Ovary (tissue), 9 donors: ENCODE results near the gene NACAD. TPM values are rescaled to one million over a fixed set of nuclear protein-coding genes. Genes with fewer than 3 reads are reported as not detected.

Experiments used
- DNase-seq, 5 donors: peaks; one replicate each; pipeline ENCODE4 v3.0.0-alpha.2; 2019 to 2020
- H3K27ac ChIP-seq, 2 donors: fragments of 200-600 bp; one replicate each; pipeline versions ENCODE4 v1.5.1 to v1.8.0; 2019 to 2022
- H3K27me3 ChIP-seq: fragments of 200-600 bp; one replicate; pipeline ENCODE4 v1.8.0; 2022
- H3K36me3 ChIP-seq: fragments of 200-600 bp; sonication (generic); one replicate; pipeline ENCODE4 v1.5.1; 2019
- H3K4me1 ChIP-seq: one replicate; pipeline ENCODE4 v1.8.1; 2013; ENCODE audit warnings: mild to moderate bottlenecking, moderate library complexity; ENCODE audit not compliant: insufficient read depth
- H3K4me3 ChIP-seq: fragments of 200-600 bp; sonication (generic); one replicate; pipeline ENCODE4 v1.5.1; 2017
- H3K9me3 ChIP-seq, 2 donors: fragments of 200-600 bp in 1 of 2; sonication (generic) in 1 of 2; one replicate each; pipeline versions ENCODE4 v1.5.1 to v1.8.1; 2013 to 2019; ENCODE audit warnings: mild to moderate bottlenecking in 1 of 2, moderate library complexity in 1 of 2
- CTCF ChIP-seq, 3 donors: fragments of 450-650 bp in 2 of 3; fragments of 200-600 bp in 1 of 3; IDR thresholded peaks; one replicate each; pipeline versions ENCODE4 v1.5.1 to v1.8.0; 2016 to 2022; ENCODE audit warnings: antibody characterized with exemption in 3 of 3, mild to moderate bottlenecking in 1 of 3
- EP300 ChIP-seq: sonication (generic); formaldehyde crosslinking; IDR thresholded peaks from one replicate; pipeline ENCODE4 v1.6.1; 2017; ENCODE audit warnings: antibody characterized with exemption
- POLR2A ChIP-seq: fragments of 450-650 bp; IDR thresholded peaks from one replicate; pipeline ENCODE4 v1.6.1; 2017; ENCODE audit warnings: antibody characterized with exemption, mild to moderate bottlenecking, moderate library complexity
- WGBS, 3 donors: extraction: QIAGEN DNeasy Blood & Tissue Kit in 1 of 3; methylation state at CpG; one replicate each; pipeline versions ENCODE4 v1.1.5 to v1.1.7; 2013 to 2017; 5-methylcytosine and 5-hydroxymethylcytosine counted together
- intact Hi-C, 4 donors: fragments of 100-400 bp; cut with DNase I; formaldehyde crosslinking; loops; one replicate each; pipeline versions ENCODE4 v1.11.0 to v1.15.1; 2022 to 2023
- polyA plus RNA-seq, 2 donors: library from polyadenylated mRNA; stranded (reverse); fragments of 200-250 nt in 1 of 2; fragments of 350-450 nt in 1 of 2; fragmentation: Illumina TruSeq in 1 of 2; extraction: RNeasy Lipid Tissue Mini Kit (QIAGEN cat#74804) in 1 of 2; gene quantifications; one replicate each; pipeline ENCODE4 v1.2.3, GENCODE V29; 2013 to 2014
- small RNA-seq: library from RNA; depleted of rRNA; stranded (forward); fragments of <200 nt; gene quantifications from one replicate; pipeline ENCODE3, GENCODE V24; 2016
- total RNA-seq, 7 donors: library from RNA; depleted of rRNA in 2 of 7; stranded (reverse); fragments of >200 nt in 2 of 7; fragmentation: NEBNext Ultra II Directional in 3 of 7; extraction: Animal tissue kit (Norgen Biotek cat#: 25700) in 3 of 7; gene quantifications; one replicate each; pipeline versions ENCODE4 v1.1.0 to v1.2.4, GENCODE V29; 2016 to 2023
- donor health status: DM: no; HTN: no; CAD: no; lungs with moderate emphysema.
- donor health status: DM: no; HTN: no; CAD: no.
- donor health status: Bipolar disorder and iron deficiency.
- donor health status: DM: yes; HTN: yes; CAD: no.
- donor health status: DM: no; HTN: no; CAD: no.
- donor health status: DM: yes; HTN: yes; CAD: no.

NACAD gene
- total and polyA plus RNA-seq, 9 donors, result 4.1 to 24.1 (median 11.0) TPM

GRCh38 chr7:45033931-45034290 is 54.9 kb downstream of the NACAD start:
- no peak for DNase-seq
- Histone ChIP-seq H3K27ac (no peak overlapping the region), H3K4me1 (no peaks in the 10 kb centered on the region), H3K4me3 (no peak overlapping the region), H3K9me3 (no peaks in the 10 kb centered on the region), H3K36me3 (no peaks in the 10 kb centered on the region), H3K27me3 (no peaks in the 10 kb centered on the region)
- TF ChIP-seq EP300 (no peak), CTCF (IDR thresholded peaks at IDR 0.05) (no peak)
- WGBS, 3 donors, result 79 to 89% (median 89%) methylated on average over 4 of the region's 4 CpGs
- intact Hi-C loops, result no loop called here

- intact Hi-C loops, result no loop called here
- TF ChIP-seq POLR2A, result no peak
- TF ChIP-seq CTCF (IDR thresholded peaks at IDR 0.05), result no peak
- TF ChIP-seq EP300, result no peak
- H3K27me3 ChIP-seq, result no peaks in the 10 kb centered on the region
- no peak for DNase-seq
- H3K27ac ChIP-seq, result no peak overlapping the region
- WGBS, 3 donors, result 68 to 82% (median 73%) methylated on average over 1 of the region's 1 CpG
- no peaks in the 10 kb centered on the region for H3K9me3 ChIP-seq
- no peak overlapping the region for H3K4me3 ChIP-seq
- no peaks in the 10 kb centered on the region for H3K36me3 ChIP-seq
- H3K4me1 ChIP-seq, result no peaks in the 10 kb centered on the region
These were observed 55.4 kb downstream of the NACAD start for GRCh38 chr7:45033261-45033930.

- no peak for DNase-seq
- WGBS, 3 donors, result 87 to 93% (median 88%) methylated on average over 4 of the region's 4 CpGs
- H3K4me3 ChIP-seq, result no peak overlapping the region
- H3K9me3 ChIP-seq, result no peaks in the 10 kb centered on the region
- H3K27me3 ChIP-seq, result no peaks in the 10 kb centered on the region
- intact Hi-C loops, result no loop called here
- no peaks in the 10 kb centered on the region for H3K4me1 ChIP-seq
- no peak overlapping the region for H3K27ac ChIP-seq
- no peaks in the 10 kb centered on the region for H3K36me3 ChIP-seq
- TF ChIP-seq CTCF (IDR thresholded peaks at IDR 0.05) (no peak), EP300 (no peak), POLR2A (no peak)
These were observed 56.3 kb downstream of the NACAD start for GRCh38 chr7:45032421-45032820.

- Histone ChIP-seq H3K9me3 (no peaks in the 10 kb centered on the region), H3K27ac (no peak overlapping the region), H3K4me1 (no peaks in the 10 kb centered on the region), H3K4me3 (no peak overlapping the region), H3K27me3 (no peaks in the 10 kb centered on the region), H3K36me3 (no peaks in the 10 kb centered on the region)
- TF ChIP-seq CTCF (IDR thresholded peaks at IDR 0.05) (no peak), EP300 (no peak), POLR2A (no peak)
- 78 to 87% (median 84%) methylated on average over 4 of the region's 4 CpGs for WGBS, 3 donors
- intact Hi-C loops, result no loop called here
- no peak for DNase-seq
These were observed 56.9 kb downstream of the NACAD start for GRCh38 chr7:45031829-45032228.

Small RNA genes within 50 kb of the gene (small RNA-seq; reads per million reads assigned to genes)
- 2.7 reads per million, percentile 75 among the genes with 10 or more reads in this experiment for gene SNORA5A
- not detected for gene SNORA5B
- gene SNORA5C, result 91.2 reads per million, percentile 91 among the genes with 10 or more reads in this experiment

Other genes with a start within 250 kb of the NACAD start
- 100 to 1,000 TPM in 5 of 7 donors, 10 to 100 TPM in 2; 70.7 to 154 (median 123) TPM for gene H2AZ2, start 240.9 kb downstream of the NACAD start, total RNA-seq
- gene H2AZ2, start 240.9 kb downstream of the NACAD start, polyA plus RNA-seq, result 100 to 1,000 TPM in 1 of 2 donors, 10 to 100 TPM in 1; 79.0 to 119 TPM
- gene PURB, start 203.4 kb downstream of the NACAD start, total RNA-seq, result 10 to 100 TPM; 17.6 to 27.3 (median 25.6) TPM
- gene PURB, start 203.4 kb downstream of the NACAD start, polyA plus RNA-seq, result 10 to 100 TPM in 1 of 2 donors, 1 to 10 TPM in 1; 9.6 to 19.5 TPM
- gene MYO1G, start 110.0 kb downstream of the NACAD start, total RNA-seq, result 1 to 10 TPM in 4 of 7 donors, under 1 TPM in 3; 0.48 to 2.4 (median 1.0) TPM
- 1 to 10 TPM in 1 of 2 donors, under 1 TPM in 1; 0.64 to 1.1 TPM for gene MYO1G, start 110.0 kb downstream of the NACAD start, polyA plus RNA-seq
- 10 to 100 TPM; 16.2 to 34.6 (median 23.5) TPM for gene CCM2, start 88.8 kb downstream of the NACAD start, total RNA-seq
- 10 to 100 TPM; 21.2 to 23.1 TPM for gene CCM2, start 88.8 kb downstream of the NACAD start, polyA plus RNA-seq
- 10 to 100 TPM; 28.9 to 67.5 (median 50.8) TPM for gene TBRG4, start 22.7 kb upstream of the NACAD start, total RNA-seq
- gene TBRG4, start 22.7 kb upstream of the NACAD start, polyA plus RNA-seq, result 10 to 100 TPM; 28.6 to 34.0 TPM
- gene RAMP3, start 68.8 kb upstream of the NACAD start, total RNA-seq, result 10 to 100 TPM in 3 of 7 donors, 1 to 10 TPM in 4; 2.9 to 26.0 (median 8.0) TPM
- 10 to 100 TPM in 1 of 2 donors, 1 to 10 TPM in 1; 4.0 to 14.8 TPM for gene RAMP3, start 68.8 kb upstream of the NACAD start, polyA plus RNA-seq